GM19397 (cell line): Measurements from ENCODE around the gene SLC35F5.
"Not testable (repeated sequence)": the region's sequence is repeated elsewhere in the genome, so short reads cannot be mapped to it uniquely, and the experiment has no call there.

Experiments
- ATAC-seq: cut with Tn5 transposase; IDR thresholded peaks from one replicate; pipeline ENCODE4 v1.9.1; 2021; ENCODE audit warnings: mild to moderate bottlenecking, moderate library complexity; ENCODE audit not compliant: unreplicated experiment

Gene SLC35F5

DNA sequence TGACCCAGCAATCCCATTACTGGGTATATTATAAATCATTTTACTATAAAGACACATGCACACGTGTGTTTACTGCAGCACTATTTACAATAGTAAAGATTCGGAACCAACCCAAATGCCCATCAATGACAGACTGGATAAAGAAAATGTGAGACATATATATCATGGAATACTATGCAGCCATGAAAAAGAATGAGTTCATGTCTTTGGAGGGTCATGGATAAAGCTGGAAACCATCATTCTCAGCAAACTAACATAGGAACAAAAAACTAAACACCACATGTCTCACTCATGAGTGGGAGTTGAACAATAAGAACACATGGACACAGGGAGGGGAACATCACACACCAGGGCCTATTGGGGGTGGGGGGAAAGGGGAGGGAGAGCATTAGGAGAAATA is 58.2 kb downstream of the SLC35F5 start:
- not testable (repeated sequence) for ATAC-seq

DNA sequence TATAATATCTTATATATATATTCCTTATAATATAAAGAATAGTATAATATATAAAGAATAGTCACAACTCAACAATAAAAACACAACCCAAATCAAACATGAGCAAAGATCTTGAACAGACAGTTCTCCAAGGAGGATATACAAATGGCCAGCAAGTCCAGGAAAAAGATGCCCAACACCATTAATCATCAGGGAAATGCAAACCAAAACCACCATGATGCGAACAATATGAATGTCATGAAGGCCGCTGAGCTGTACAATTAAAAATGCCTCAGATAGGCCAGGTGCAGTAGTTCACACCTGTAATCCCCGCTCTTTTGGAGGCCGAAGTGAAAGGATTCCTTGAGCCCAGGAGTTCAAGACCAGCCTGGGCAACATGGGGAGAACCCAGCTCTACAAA is 58.9 kb downstream of the SLC35F5 start:
- no peak for ATAC-seq

DNA sequence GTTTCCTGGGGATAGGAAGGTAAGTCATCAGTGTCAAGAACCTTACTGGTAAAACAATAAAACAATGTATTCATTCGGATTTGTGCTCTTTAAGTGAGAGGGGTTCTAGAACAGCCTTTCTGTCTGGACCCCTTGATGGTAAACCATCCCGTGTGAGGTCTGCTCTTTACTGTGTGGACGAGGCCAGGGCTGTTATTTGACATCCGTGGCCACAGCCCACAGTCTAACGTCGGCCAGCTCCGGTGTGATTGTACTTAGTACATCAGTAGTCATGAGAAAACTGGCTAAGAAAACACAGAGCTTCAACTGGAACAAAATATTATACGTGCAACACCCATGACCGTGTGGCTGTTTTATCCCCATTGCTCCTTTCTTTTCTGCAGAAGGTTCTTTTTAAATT is 62.0 kb downstream of the SLC35F5 start:
- no peak for ATAC-seq

DNA sequence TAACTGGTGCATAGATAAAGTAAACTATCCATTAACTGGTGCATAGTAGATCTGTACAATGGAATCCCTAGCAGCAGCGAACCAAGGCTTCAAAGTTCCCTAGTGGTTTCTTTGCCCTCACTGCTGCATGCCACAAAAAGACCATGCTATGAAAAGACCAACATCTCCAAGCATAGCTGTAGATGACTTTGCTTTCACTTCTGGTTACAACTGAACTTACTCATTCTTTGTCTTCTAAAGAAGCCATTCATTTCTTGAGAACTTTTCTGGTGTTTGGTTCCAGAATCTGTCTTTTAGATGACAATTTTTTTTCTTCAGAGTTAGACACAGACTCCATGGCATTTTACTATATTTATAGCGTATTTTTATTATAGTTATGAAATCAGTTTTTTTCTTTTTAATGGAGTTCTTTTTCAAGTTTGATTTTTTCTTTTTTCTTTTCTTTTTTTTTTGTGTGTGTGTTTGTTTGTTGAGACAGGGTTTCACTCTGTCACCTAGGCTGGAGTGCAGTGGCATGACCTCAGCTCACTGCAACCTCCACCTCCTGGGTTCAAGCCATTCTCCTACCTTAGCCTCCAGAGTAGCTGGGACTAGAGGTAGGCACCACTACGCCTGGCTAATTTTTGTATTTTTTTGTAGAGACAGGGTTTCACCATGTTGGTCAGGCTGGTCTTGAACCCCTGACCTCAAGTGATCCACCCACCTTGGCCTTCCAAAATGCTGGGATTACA is 63.6 kb downstream of the SLC35F5 start:
- peak; percentile 74 for ATAC-seq

DNA sequence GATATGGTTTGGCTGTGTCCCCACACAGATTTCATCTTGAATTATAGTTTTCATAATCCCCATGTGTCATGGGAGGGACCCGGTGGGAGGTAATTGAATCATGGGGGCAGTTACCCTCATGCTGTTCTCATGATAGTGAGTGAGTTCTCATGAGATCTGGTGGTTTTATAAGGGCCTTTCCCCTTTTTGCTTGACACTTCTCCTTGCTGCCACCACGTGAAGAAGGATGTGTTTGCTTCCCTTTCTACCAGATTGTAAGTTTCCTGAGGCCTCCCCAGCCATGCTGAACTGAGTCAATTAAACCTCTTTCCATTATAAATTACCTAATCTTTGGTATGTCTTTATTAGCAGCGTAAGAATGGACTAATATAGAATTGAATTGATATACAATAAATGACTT is 65.6 kb downstream of the SLC35F5 start:
- not testable (repeated sequence) for ATAC-seq

DNA sequence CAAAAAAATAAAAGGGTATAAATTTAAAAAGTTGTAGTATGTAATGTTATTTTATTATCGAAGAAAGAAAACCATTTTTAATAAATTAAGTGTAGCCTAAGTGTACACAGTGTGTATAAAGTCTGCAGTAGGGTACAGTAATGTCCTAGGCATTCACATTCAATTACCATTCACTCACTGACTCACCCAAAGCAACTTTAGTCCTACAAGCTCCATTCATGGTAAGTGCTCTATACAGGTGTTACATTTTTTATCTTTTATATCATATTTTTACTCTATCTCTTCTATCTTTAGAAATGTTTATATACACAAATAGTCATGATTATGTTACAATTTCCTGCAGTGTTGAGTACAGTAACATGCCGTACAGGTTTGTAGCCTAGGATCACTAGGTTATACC is 69.9 kb downstream of the SLC35F5 start:
- no peak for ATAC-seq

DNA sequence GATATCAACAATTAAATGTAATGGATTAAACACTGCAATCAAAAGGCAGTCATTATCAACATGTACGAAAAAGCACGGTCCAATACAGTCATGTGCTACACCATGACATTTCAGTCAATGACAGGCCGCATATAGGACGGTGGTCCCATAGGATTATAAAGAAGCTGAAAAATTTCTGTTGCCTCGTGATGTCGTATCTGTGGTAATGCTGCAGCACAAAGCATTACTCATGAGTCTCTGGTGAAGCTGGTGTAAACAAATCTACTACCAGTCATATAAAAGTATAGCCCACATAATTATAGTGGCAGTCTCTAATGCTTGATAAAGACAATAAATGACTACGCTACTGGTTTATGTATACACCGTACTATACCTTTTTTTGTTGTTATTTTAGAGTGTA is 71.0 kb downstream of the SLC35F5 start:
- no peak for ATAC-seq

DNA sequence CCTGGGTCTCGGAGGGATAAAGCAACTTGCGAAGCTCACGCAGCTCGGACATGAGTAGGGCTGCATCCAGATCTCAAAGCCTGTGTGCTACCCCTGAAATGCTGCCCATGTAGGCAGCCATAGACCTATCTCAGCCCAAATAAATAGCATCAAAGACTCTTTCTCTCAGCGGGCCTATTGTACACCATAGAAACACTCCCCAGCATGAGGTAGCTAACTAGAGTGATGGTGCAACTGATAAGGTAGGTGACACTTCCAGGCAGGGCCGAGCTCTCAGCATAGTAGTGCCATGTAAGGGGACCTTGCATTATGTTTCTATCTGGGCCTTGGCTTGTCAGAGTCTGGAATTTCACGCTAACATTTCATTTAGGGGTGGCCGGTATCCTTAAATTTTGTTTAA is 77.0 kb downstream of the SLC35F5 start:
- no peak for ATAC-seq

DNA sequence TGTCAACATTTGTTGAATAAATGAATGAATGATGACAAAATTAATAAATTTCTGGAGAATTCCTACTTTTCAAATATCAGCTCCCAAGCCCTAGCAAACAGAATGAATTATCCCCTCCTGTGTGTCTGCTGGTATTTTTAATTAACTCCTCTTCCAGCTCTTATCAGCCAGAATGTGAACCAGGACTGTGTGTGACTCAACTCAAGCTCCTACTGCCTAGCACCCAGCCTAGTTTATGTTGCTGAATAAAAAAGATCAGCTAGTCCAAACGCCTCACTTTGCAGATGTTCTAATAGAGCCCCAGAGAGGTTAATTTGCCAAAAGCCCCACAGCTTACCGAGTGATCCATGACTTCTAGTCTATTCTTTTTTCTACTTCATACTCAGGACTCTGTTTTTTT is 79.1 kb downstream of the SLC35F5 start:
- ATAC-seq, result no peak

DNA sequence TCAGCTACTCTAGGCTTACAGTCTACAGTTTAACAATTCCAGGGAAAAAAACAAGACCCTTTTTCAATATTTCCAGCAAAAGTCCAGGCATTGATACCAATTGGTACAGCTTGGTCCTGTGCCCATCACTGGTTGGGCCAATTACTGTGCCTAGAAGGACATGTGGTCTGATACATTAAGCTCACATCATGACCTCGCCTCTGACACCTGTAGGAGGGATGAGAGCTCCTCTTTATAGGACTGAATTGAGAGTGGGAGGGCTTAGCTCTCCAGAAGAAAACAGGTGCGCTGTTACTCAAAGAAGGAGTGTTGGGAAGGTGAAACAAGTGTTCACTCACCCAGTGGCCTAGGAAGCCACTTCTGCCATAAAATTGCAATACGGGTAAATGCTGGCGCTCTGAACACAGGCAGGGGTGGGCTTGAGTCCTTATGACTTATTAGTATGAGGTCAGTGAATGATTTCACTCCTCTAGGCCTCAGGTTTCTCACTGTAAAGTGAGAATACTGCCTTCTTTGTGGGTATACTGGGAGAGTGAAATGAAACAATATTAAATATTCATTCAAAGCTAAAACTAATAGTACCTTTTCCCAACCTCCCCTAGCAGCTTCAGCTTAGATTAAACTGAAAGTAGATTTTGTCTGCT is 79.7 kb downstream of the SLC35F5 start:
- no peak for ATAC-seq

DNA sequence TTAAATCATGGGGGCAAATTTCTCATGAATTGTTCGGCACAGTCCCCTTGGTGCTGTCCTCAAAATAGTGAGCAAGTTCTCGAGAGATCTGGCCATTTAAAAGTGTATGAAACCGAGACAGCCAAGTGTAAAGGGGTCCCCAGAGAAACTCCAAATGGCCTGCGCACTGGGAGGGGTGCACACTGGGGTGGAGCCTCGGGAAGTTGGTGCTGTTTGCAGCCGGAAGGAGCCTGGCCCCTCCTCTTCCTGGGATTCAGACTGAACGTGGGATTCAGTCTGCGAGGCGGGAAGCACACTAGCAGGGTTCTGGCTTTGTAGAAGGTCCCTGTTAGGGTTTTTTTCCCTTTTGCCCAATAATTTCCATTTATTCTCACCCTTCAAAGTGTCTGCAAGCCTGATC is 80.6 kb downstream of the SLC35F5 start:
- no peak for ATAC-seq

DNA sequence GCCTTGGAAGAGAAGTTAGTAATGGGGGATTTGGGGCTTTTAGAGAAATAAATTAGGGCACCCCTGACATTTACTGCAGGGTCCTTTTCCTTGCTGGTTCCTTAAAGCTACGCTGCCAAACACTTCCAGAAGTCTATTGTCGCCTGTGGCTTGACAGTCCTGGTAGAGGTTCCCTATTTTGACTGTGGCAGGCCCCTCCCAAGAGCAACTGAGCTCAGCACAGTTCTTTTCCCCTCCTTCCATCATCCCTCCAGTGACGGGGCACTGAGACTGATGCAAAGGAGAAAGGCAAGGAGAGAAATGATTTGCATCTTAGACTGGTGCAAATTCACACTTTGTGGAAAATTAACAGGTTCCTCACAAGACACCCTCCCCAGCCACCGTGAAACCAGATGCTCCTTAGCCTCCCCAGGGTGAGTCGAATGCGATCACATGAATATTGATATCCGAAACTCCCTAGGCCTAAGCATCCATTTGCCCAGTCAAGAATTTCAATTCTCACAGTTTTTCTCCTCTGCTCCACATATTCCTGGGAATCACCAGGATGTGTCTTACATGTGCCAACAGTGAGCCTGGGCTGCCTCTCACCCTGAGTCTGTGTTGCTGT is 84.0 kb downstream of the SLC35F5 start:
- ATAC-seq, result no peak

DNA sequence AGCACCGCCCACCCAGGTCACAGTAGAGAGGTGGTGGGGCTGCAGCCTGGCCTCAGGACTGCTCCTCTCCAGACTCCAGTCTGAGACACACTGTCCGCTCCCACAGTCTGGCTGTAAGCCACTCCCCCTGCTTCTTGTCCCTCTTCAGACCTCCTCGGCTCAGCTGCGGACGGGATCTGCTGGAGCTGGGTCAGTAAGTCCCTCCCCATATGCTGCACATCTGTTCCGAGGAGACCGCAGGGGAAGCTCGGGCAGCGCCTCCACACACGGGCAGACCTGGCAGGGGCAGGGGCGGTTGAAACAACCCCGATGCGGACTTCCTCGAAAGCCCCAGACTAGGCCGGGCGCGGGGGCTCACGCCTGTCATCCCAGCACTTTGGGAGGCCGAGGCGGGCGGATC is 87.4 kb downstream of the SLC35F5 start:
- ATAC-seq, result not testable (repeated sequence)

DNA sequence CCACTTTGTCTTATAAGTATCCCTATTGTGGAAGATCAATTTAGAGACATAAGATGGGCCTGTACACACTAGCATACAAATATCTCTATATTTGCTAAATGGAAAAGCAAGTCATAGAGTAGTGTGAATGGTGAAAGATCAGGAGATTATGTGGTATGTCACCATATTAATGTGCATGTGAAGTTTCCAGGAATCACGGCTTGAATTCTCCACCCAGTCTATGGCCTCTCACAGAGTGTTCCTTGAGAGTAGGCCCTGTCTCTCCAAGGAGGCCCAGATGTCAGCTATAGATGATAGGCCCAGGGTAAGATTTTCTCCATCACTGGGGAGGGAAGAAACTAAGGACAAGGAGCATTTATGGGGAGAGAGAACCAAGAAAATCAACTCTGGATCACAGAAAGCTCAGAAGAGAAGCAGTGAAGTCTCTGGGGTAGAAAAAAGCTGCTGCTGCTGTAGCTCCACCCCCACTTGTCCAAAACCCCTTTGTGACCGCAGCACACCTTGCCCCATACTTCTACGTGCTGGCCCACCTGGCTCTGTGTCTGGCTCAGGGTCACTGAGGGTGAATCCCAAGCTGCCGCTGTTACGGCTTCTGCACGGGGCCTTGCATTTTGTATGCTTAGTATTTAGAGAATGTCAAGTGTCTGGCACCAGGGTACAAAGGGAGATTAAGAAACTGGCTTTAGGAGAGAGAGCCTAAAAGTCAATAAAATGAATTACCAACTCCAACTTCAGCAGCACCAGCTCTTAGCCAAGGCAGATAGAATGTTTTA is 91.5 kb downstream of the SLC35F5 start:
- ATAC-seq, result not testable (repeated sequence)

DNA sequence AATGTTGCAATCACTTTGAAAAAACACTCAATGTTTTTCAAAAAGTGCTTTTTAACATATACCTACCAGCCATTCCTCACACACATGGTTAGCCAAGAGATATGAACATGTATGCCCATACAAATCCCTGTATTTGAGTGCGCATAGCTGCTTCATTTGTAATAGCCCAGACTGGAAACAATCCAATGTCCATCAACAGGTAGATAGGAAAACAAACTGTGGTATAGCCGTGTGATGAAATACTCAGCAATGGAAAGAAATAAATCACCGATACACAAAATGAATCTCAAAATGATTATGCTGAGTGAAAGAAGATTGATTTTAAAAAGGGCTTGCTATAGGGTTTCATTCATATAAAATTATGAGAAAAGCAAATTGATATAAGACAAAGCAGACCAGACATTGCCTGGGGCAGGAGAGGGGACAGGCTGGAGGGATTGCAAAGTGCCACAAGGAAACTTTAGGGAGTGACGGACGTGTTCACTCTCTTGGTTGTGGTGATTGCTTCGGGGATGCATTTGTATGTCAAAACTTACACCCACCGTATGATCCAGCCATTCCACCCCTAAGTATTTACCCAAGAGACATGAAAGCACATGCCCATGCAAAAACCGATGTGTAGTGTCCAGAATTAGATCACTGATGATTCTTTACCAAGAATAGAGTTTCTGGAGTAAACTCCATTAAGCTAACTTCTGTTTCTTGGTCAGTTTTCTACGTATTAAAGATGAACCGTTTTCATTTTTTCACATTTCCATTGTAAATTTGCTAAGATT is 93.0 kb downstream of the SLC35F5 start:
- ATAC-seq, result not testable (repeated sequence)
